ENCODE data around the gene ADM2. TPM values are rescaled to one million over a fixed set of nuclear protein-coding genes. Genes with fewer than 3 reads are reported as not detected.

The ADM2 gene
- total RNA-seq, 1 experiment from 2014 or later = 10.9 TPM

- ATAC-seq (peak; percentile 7), DNase-seq (ENCODE audit: low spot score) (peak; percentile 47)
- Mint-ChIP-seq H3K4me3 (peak overlapping the region; percentile 72), H3K27ac (no peak overlapping the region), H3K4me1 (peaks cover 15% of the 10 kb centered on the region), H3K36me3 (no peaks in the 10 kb centered on the region), H3K9me3 (no peaks in the 10 kb centered on the region), H3K27me3 (ENCODE audit: low read depth) (peaks cover 80% of the 10 kb centered on the region)
- ChIA-PET POLR2A (interaction anchor here (0.7 kb wide), 1 partner anchor 34 kb away, joined by 6 read pairs; no protein-coding TSS in a partner anchor), CTCF (interaction anchor here (0.8 to 1.3 kb wide), 7 partner anchors 23 to 501 kb away, joined by 3 to 7 read pairs (median 4); partner anchors contain the start of genes LMF2, NCAPH2 and SYCE3)
- TF ChIP-seq ZBTB21 (CRISPR knock-in tag; IDR thresholded peaks at IDR 0.05; ENCODE audit: borderline replicate concordance) = no peak
- no peak for TF ChIP-seq E2F5 (CRISPR knock-in tag; IDR thresholded peaks at IDR 0.05)
- TF ChIP-seq NR1H2 (CRISPR knock-in tag; IDR thresholded peaks at IDR 0.05) = no peak
- TF ChIP-seq, protein P1, sequence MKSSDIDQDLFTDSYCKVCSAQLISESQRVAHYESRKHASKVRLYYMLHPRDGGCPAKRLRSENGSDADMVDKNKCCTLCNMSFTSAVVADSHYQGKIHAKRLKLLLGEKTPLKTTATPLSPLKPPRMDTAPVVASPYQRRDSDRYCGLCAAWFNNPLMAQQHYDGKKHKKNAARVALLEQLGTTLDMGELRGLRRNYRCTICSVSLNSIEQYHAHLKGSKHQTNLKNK (CRISPR knock-in tag; IDR thresholded peaks at IDR 0.05) = no peak
- no peak for TF ChIP-seq AFF4 (CRISPR knock-in tag; IDR thresholded peaks at IDR 0.05; ENCODE audit: borderline replicate concordance)
- no peak for TF ChIP-seq SP1 (CRISPR knock-in tag; conservative IDR thresholded peaks at IDR 0.05)
- no peak for TF ChIP-seq TEAD1 (CRISPR knock-in tag; IDR thresholded peaks at IDR 0.05)
- TF ChIP-seq ATF2 (CRISPR knock-in tag; IDR thresholded peaks at IDR 0.05; ENCODE audit: borderline replicate concordance, low read depth) = no peak
- TF ChIP-seq ZBTB43 (CRISPR knock-in tag; IDR thresholded peaks at IDR 0.05) = no peak
- TF ChIP-seq, protein P2, sequence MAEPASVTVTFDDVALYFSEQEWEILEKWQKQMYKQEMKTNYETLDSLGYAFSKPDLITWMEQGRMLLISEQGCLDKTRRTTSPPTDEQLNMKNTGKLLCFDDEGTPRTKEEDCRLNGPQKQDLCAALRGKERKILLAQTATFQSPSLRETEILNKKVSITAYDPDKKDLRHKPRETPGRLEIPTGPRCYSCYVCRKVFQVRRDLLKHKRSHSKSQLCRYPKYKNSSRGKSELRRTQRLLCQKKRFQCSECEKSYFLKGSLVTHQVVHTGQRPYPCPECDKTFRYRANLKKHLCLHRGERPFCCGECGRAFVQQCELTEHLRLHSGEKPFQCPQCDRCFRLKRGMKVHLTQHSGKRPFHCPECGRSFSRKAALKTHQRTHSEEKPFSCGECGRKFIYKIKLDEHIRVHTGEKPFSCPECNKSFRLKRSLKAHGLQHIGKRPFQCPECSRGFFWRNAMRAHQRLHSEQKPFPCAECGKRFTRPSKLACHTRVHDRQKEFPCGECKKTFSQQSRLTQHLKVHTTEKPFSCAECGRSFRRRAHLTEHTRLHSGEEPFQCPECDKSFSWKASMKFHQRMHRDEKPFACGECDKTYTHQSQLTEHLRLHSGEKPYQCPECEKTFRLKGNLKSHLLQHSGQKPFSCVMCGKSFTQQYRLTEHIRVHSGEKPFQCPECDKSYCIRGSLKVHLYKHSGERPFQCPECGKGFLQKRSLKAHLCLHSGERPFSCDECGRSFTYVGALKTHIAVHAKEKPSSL (CRISPR knock-in tag; conservative IDR thresholded peaks at IDR 0.05) = no peak
These were observed 50.2 kb downstream of the ADM2 start for GRCh38 chr22:50531546-50531961.

- Mint-ChIP-seq H3K27me3 (ENCODE audit: low read depth) (peaks cover 74% of the 10 kb centered on the region), H3K4me3 (peak overlapping the region; percentile 60), H3K9me3 (no peaks in the 10 kb centered on the region), H3K4me1 (peaks cover 13% of the 10 kb centered on the region), H3K27ac (no peak overlapping the region), H3K36me3 (no peaks in the 10 kb centered on the region)
- TF ChIP-seq SMAD3 (CRISPR knock-in tag; IDR thresholded peaks at IDR 0.05; ENCODE audit: borderline replicate concordance) (no peak), SP1 (CRISPR knock-in tag; conservative IDR thresholded peaks at IDR 0.05) (0 out of 2 replicates have a peak, but pooled peaks have one; percentile 14), FOXP1 (CRISPR knock-in tag; IDR thresholded peaks at IDR 0.05; ENCODE audit: borderline replicate concordance) (peak; percentile 22; the same call in 1 of the 2 replicates)
- DNase-seq (ENCODE audit: low spot score) = peak; percentile 68
- POLR2A ChIA-PET = interaction anchor here (0.7 kb wide), 2 partner anchors 33 to 34 kb away, joined by 3 to 6 read pairs; no protein-coding TSS in a partner anchor
- CTCF ChIA-PET = interaction anchor here (0.8 to 1.3 kb wide), 7 partner anchors 24 to 502 kb away, joined by 3 to 7 read pairs (median 4); partner anchors contain the start of genes LMF2, NCAPH2 and SYCE3
- ATAC-seq = peak; percentile 35
These were observed 50.8 kb downstream of the ADM2 start for GRCh38 chr22:50531962-50532674.
